Mesendoderm (in vitro differentiated cells): ENCODE data around the gene JARID2.

Experiments
- DNase-seq: peaks from one replicate; pipeline ENCODE4 v3.0.0; 2013
- H2AK5ac ChIP-seq: 2 replicates; pipeline ENCODE4 v1.6.1; 2013; ENCODE audit warnings: low read length, inconsistent platforms
- H2BK120ac ChIP-seq: 2 replicates; pipeline ENCODE4 v1.6.1; 2013; ENCODE audit warnings: low read depth, mild to moderate bottlenecking, low read length, moderate library complexity, mixed read lengths
- H2BK15ac ChIP-seq: replicated peaks from 2 replicates; pipeline ENCODE4 v1.6.1; 2013; ENCODE audit warnings: low read depth, mild to moderate bottlenecking, moderate library complexity
- H2BK5ac ChIP-seq: 2 replicates; pipeline ENCODE4 v1.6.1; 2013; ENCODE audit warnings: low read length, inconsistent platforms
- H3K18ac ChIP-seq: 2 replicates; pipeline ENCODE4 v1.6.1; 2013; ENCODE audit warnings: mild to moderate bottlenecking, low read length, mixed read lengths
- H3K23ac ChIP-seq: one replicate; pipeline ENCODE4 v1.6.1; 2013; ENCODE audit warnings: low read length
- H3K27ac ChIP-seq: 2 replicates; pipeline ENCODE4 v1.5.1; 2013; ENCODE audit warnings: low read depth, mild to moderate bottlenecking, inconsistent platforms, low read length, moderate library complexity
- H3K27me3 ChIP-seq: 2 replicates; pipeline ENCODE4 v1.6.1; 2013; ENCODE audit warnings: low read length, control low read depth, mild to moderate bottlenecking, inconsistent platforms; ENCODE audit not compliant: insufficient read depth, poor library complexity
- H3K36me3 ChIP-seq: 2 replicates; pipeline ENCODE4 v1.6.1; 2013; ENCODE audit warnings: low read length, inconsistent platforms; ENCODE audit not compliant: control insufficient read depth, insufficient read depth
- H3K4ac ChIP-seq: one replicate; pipeline ENCODE4 v1.6.1; 2013; ENCODE audit warnings: low read depth, mild to moderate bottlenecking, low read length, moderate library complexity
- H3K4me1 ChIP-seq: 2 replicates; pipeline ENCODE4 v1.6.1; 2013; ENCODE audit warnings: low read depth, low read length, inconsistent platforms; ENCODE audit not compliant: control insufficient read depth
- H3K4me2 ChIP-seq: 2 replicates; pipeline ENCODE4 v1.6.1; 2013; ENCODE audit warnings: low read length
- H3K4me3 ChIP-seq: 2 replicates; pipeline ENCODE4 v1.5.1; 2013; ENCODE audit warnings: mild to moderate bottlenecking, low read length
- H3K56ac ChIP-seq: one replicate; pipeline ENCODE4 v1.6.1; 2013; ENCODE audit warnings: low read length
- H3K79me1 ChIP-seq: 2 replicates; pipeline ENCODE4 v1.6.1; 2013; ENCODE audit warnings: low read length, inconsistent platforms
- H3K79me2 ChIP-seq: 2 replicates; pipeline ENCODE4 v1.6.1; 2013; ENCODE audit warnings: mild to moderate bottlenecking, low read length; ENCODE audit not compliant: control insufficient read depth, insufficient read depth
- H3K9ac ChIP-seq: 2 replicates; pipeline ENCODE4 v1.6.1; 2013; ENCODE audit warnings: low read length, inconsistent platforms
- H4K5ac ChIP-seq: one replicate; pipeline ENCODE4 v1.6.1; 2013; ENCODE audit warnings: low read length
- H4K8ac ChIP-seq: one replicate; pipeline ENCODE4 v1.6.1; 2013; ENCODE audit warnings: low read depth, mild to moderate bottlenecking, control low read depth, low read length, moderate library complexity
- WGBS: extraction: QIAGEN DNeasy Blood & Tissue Kit; methylation state at CpG from one replicate; pipeline ENCODE4 v1.1.7; 2013; ENCODE audit warnings: low lambda C conversion rate, missing lambda C conversion rate; ENCODE audit not compliant: insufficient coverage; ENCODE audit errors: extremely low coverage; 5-methylcytosine and 5-hydroxymethylcytosine counted together

The JARID2 gene

DNA sequence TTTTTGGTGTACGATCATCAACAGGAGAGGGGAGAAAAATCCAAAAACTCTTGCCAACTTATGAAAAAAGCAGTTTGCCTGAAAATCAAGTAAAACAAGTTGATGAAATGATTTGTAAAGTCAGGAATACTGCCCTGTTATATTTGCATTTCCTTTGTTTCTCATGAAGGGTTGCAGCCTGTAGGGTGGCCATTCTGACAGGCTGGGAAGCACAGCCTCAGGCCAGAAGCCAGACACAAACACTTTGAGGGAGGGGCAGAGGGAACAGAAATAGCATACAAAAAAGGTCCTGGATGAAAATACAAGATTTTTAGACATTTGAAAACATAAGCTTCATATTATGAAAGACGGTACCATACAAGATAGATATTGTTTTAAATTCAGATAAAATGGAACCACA is 307.2 kb downstream of the JARID2 start:
- peak; percentile 45 for DNase-seq
- Histone ChIP-seq H2BK15ac (no peak overlapping the region), H3K36me3 (no peaks in the 10 kb centered on the region), H2BK120ac (no peak overlapping the region), H3K4me2 (no peak overlapping the region), H3K4me3 (no peak overlapping the region), H3K4ac (no peak overlapping the region), H4K8ac (no peak overlapping the region), H3K18ac (no peak overlapping the region), H3K56ac (no peak overlapping the region), H2AK5ac (no peak overlapping the region), H4K5ac (no peak overlapping the region), H2BK5ac (no peak overlapping the region), H3K4me1 (peaks cover 3% of the 10 kb centered on the region), H3K9ac (no peak overlapping the region), H3K79me2 (no peaks in the 10 kb centered on the region), H3K27ac (no peak overlapping the region), H3K79me1 (no peaks in the 10 kb centered on the region), H3K27me3 (no peaks in the 10 kb centered on the region), H3K23ac (no peak overlapping the region)
- WGBS: no CpG with 5 or more reads among the region's 2 CpGs

DNA sequence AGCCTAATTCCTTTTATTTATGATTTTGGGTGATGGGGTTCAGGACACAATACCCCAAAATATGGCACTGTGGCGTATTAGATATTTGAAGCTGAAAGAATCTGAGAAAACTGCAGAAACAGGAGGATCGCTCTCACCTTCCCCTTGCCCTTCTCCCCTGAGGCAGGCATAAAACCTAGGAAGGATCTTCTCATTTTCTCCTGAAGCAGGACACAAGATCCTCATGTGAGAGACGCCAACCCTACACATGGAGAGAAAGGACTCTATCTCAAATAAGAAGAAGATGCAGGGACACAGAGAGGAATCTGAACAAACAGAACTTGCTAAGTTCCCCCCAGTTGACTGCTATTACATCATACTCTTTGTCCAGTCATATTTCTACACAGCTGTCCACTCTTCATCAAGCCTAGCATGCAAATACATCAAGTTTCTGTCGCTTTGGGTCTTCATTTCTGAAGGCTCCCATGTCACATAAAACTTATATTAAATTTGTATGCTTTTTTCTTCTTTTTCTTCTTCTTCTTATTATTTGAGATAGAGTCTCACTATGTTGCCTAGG is 307.9 kb downstream of the JARID2 start:
- no CpG with 5 or more reads among the region's 4 CpGs for WGBS
- Histone ChIP-seq H2BK120ac (peak overlapping the region; percentile 78), H3K18ac (peak overlapping the region; percentile 66)

DNA sequence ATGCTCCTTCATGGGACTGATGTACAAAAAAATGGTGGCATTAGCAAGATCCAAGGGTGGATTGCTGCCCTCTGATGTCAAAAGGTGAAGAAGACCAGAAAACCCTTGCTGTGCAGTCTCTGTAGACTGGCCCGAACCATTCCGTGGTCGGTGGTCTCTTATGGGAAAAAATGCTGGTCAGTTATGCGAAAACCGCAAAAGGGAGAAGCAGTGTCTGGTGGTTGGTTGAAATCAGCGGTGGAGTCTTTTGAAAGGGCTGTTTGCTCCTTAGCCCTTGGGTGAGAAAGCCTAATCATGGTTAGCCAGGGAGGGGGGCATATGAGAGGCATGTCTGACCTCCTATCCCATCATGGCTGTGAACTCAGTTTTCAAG is 308.8 kb downstream of the JARID2 start:
- DNase-seq: no peak
- no CpG with 5 or more reads among the region's 6 CpGs for WGBS
- Histone ChIP-seq H2BK5ac (no peak overlapping the region), H2BK15ac (no peak overlapping the region), H3K4ac (no peak overlapping the region), H4K5ac (no peak overlapping the region), H3K27ac (no peak overlapping the region), H3K79me1 (no peaks in the 10 kb centered on the region), H2AK5ac (no peak overlapping the region), H3K18ac (peak overlapping the region; percentile 39), H3K4me2 (no peak overlapping the region), H3K4me1 (peaks cover 3% of the 10 kb centered on the region), H3K9ac (no peak overlapping the region), H3K36me3 (no peaks in the 10 kb centered on the region), H3K79me2 (no peaks in the 10 kb centered on the region), H3K56ac (no peak overlapping the region), H3K23ac (no peak overlapping the region), H4K8ac (no peak overlapping the region), H2BK120ac (no peak overlapping the region), H3K27me3 (no peaks in the 10 kb centered on the region), H3K4me3 (no peak overlapping the region)

More for the DNA sequence above, 307.9 kb downstream of the JARID2 start:
- H3K79me1 ChIP-seq: no peaks in the 10 kb centered on the region
- H4K5ac ChIP-seq: no peak overlapping the region
- no peak overlapping the region for H3K9ac ChIP-seq
- no peak overlapping the region for H3K4me3 ChIP-seq
- H3K4ac ChIP-seq: no peak overlapping the region
- no peaks in the 10 kb centered on the region for H3K27me3 ChIP-seq
- no peaks in the 10 kb centered on the region for H3K36me3 ChIP-seq
- H2BK5ac ChIP-seq: no peak overlapping the region
- H3K4me2 ChIP-seq: no peak overlapping the region
- H3K23ac ChIP-seq: no peak overlapping the region
- no peaks in the 10 kb centered on the region for H3K79me2 ChIP-seq
- peaks cover 3% of the 10 kb centered on the region for H3K4me1 ChIP-seq
- H2BK15ac ChIP-seq: peak overlapping the region; percentile 28
- H4K8ac ChIP-seq: no peak overlapping the region
- H2AK5ac ChIP-seq: no peak overlapping the region
- H3K27ac ChIP-seq: no peak overlapping the region
- DNase-seq: no peak
- peak overlapping the region; percentile 58 for H3K56ac ChIP-seq

DNA sequence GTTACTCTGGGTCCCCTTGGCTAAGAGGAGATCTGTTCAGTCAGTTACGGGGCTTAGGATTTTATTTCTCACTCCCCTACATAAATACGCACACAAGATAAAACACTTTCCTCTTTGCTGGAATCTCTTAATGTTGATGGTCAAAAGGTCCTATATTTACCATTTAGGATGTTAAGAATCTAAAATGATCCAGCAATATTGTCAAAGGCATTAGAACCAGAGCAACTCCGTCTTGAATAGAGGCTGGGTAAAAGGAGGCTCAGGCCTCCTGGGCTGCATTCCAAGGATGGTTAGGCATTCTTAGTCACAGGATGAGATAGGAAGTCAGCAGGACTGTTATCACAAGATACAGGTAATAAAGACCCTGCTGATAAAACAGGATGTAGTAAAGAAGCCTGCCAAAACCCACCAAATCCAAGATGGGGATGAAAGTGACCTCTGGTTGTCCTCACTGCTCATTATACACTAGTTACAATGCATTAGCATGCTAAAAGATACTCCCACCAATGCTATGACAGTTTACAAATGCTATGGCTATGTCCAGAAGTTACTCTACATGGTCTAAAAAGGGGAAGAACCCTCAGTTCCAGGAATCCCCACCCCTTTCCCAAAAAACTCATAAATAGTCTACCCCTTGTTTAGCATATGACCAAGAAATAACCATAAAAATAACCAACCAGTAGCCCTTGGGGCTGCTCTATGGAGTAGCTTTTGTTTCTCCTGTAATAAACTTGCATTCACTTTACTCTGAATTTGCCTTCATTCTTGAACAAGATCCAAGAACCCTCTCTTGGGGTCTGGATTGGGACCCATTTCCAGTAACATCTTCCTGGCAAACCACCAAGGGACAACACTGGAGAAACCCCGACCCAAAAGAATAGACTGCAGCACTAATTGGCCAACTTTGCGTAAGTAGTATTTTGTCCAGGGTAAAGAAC is 309.5 kb downstream of the JARID2 start:
- H2BK5ac ChIP-seq: no peak overlapping the region
- H3K27ac ChIP-seq: no peak overlapping the region
- H3K27me3 ChIP-seq: no peaks in the 10 kb centered on the region
- no peak overlapping the region for H2BK120ac ChIP-seq
- no peaks in the 10 kb centered on the region for H3K79me2 ChIP-seq
- H3K23ac ChIP-seq: no peak overlapping the region
- no CpG with 5 or more reads among the region's 5 CpGs for WGBS
- no peak overlapping the region for H3K9ac ChIP-seq
- H3K18ac ChIP-seq: peak overlapping the region; percentile 53
- H2BK15ac ChIP-seq: no peak overlapping the region
- no peak overlapping the region for H3K4me3 ChIP-seq
- no peaks in the 10 kb centered on the region for H3K79me1 ChIP-seq
- H3K4me2 ChIP-seq: no peak overlapping the region
- no peak overlapping the region for H4K5ac ChIP-seq
- no peak overlapping the region for H4K8ac ChIP-seq
- H3K4ac ChIP-seq: peak overlapping the region; percentile 65
- H3K56ac ChIP-seq: no peak overlapping the region
- H3K4me1 ChIP-seq: peaks cover 3% of the 10 kb centered on the region
- DNase-seq: peak; percentile 92
- H3K36me3 ChIP-seq: no peaks in the 10 kb centered on the region
- H2AK5ac ChIP-seq: no peak overlapping the region

DNA sequence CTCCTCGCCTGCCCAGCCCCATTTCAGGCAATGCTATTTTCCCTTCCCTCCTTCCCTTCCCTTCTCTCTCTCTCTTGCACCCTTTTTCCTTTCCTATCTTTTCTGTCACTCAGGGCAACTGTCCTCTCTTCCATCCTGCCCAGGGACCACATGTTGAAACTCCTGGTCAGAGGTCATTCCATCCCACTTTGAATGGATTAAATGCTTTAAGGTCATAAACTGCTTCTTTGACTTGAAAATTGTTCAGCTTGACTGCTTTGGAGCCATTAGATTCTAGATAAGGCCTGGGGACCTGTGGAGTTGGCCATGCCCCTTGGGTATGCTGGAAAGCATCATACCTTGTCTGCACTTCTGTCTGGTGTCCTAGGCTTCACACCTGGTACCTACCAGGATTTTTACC is 310.8 kb downstream of the JARID2 start:
- H4K5ac ChIP-seq: no peak overlapping the region
- WGBS: no CpG with 5 or more reads among the region's 1 CpG
- no peak overlapping the region for H3K56ac ChIP-seq
- no peak overlapping the region for H2AK5ac ChIP-seq
- no peak overlapping the region for H3K18ac ChIP-seq
- H4K8ac ChIP-seq: no peak overlapping the region
- H3K4me3 ChIP-seq: no peak overlapping the region
- no peak for DNase-seq
- H3K27me3 ChIP-seq: no peaks in the 10 kb centered on the region
- H3K4me1 ChIP-seq: peaks cover 3% of the 10 kb centered on the region
- no peak overlapping the region for H3K9ac ChIP-seq
- H2BK5ac ChIP-seq: no peak overlapping the region
- H3K79me1 ChIP-seq: no peaks in the 10 kb centered on the region
- H2BK120ac ChIP-seq: no peak overlapping the region
- H3K4me2 ChIP-seq: no peak overlapping the region
- no peak overlapping the region for H3K23ac ChIP-seq
- H3K27ac ChIP-seq: no peak overlapping the region
- H3K36me3 ChIP-seq: no peaks in the 10 kb centered on the region
- no peak overlapping the region for H2BK15ac ChIP-seq
- H3K79me2 ChIP-seq: no peaks in the 10 kb centered on the region
- H3K4ac ChIP-seq: no peak overlapping the region
